SK-N-SH (cell line): Measurements from ENCODE around the gene SNX15. TPM values are rescaled to one million over a fixed set of nuclear protein-coding genes. Genes with fewer than 3 reads are reported as not detected.

Experiments used
- CTCF ChIA-PET: fragments of 300-600, 350-600 bp; formaldehyde crosslinking; extraction: SDS; loops from one replicate; lab custom pipeline; 2021; lab: Yijun Ruan, JAX
- POLR2A ChIA-PET: fragments of 350-600 bp; sonication (Branson Sonifier 250); formaldehyde crosslinking; extraction: SDS; loops from one replicate; lab custom pipeline; 2020; ENCODE audit warnings: antibody characterized with exemption, inconsistent platforms; lab: Yijun Ruan, JAX
- DNase-seq: peaks from one replicate; pipeline ENCODE4 v3.0.0; 2012
- H2AFZ ChIP-seq: fragments of 200-600 bp; sonication (generic); 2 replicates; pipeline ENCODE4 v1.8.1; 2016; ENCODE audit warnings: antibody characterized with exemption, mild to moderate bottlenecking, low read depth
- H3F3A ChIP-seq: fragments of 200-600 bp; sonication (generic); replicated peaks from 2 replicates; pipeline ENCODE3; 2016; ENCODE audit warnings: antibody characterized with exemption, mild to moderate bottlenecking; ENCODE audit not compliant: insufficient read depth
- H3K27ac ChIP-seq, 2 experiments: fragments of 200-500 bp in 1 of 2; fragments of 200-600 bp in 1 of 2; sonication (Bioruptor generic) in 1 of 2; sonication (generic), shearing (Covaris generic) in 1 of 2; 2 replicates each; pipeline versions ENCODE4 v1.5.1 to v1.6.1; 2014 to 2016; ENCODE audit warnings: low read depth in 2 of 2, inconsistent platforms in 1 of 2, low read length in 1 of 2, mild to moderate bottlenecking in 1 of 2, mixed read lengths in 1 of 2
- H3K27me3 ChIP-seq: fragments of 200-600 bp; sonication (generic), shearing (Covaris generic); 2 replicates; pipeline ENCODE4 v1.6.1; 2016; ENCODE audit warnings: mixed run types; ENCODE audit not compliant: insufficient read depth
- H3K36me3 ChIP-seq, 2 experiments: fragments of 200-500 bp in 1 of 2; fragments of 200-600 bp in 1 of 2; sonication (Bioruptor generic) in 1 of 2; sonication (generic) in 1 of 2; replicated peaks in 1 of 2; 2 replicates each; pipeline versions ENCODE3 to v1.5.1; 2014 to 2016; ENCODE audit warnings: low read length in 1 of 2, mild to moderate bottlenecking in 1 of 2; ENCODE audit not compliant: insufficient read depth in 2 of 2, control insufficient read depth in 1 of 2
- H3K4me1 ChIP-seq, 2 experiments: fragments of 200-500 bp in 1 of 2; fragments of 200-600 bp in 1 of 2; sonication (Bioruptor generic) in 1 of 2; sonication (generic), shearing (Covaris generic) in 1 of 2; 2 replicates each; pipeline versions ENCODE4 v1.5.1 to v1.6.1; 2014 to 2016; ENCODE audit warnings: low read depth in 1 of 2, low read length in 1 of 2, mixed run types in 1 of 2; ENCODE audit not compliant: insufficient read depth in 2 of 2, control insufficient read depth in 1 of 2
- H3K4me2 ChIP-seq: fragments of 200-600 bp; sonication (generic), shearing (Covaris generic); 2 replicates; pipeline ENCODE4 v1.6.1; 2017; ENCODE audit warnings: mixed run types
- H3K4me3 ChIP-seq, 2 experiments: fragments of 200-500 bp in 1 of 2; fragments of 200-600 bp in 1 of 2; sonication (Bioruptor generic) in 1 of 2; sonication (generic), shearing (Covaris generic) in 1 of 2; 2 replicates each; pipeline versions ENCODE4 v1.5.1 to v1.8.1; 2014 to 2016; ENCODE audit warnings: low read depth in 2 of 2, inconsistent platforms in 1 of 2, low read length in 1 of 2, mild to moderate bottlenecking in 1 of 2, mixed read lengths in 1 of 2, moderate library complexity in 1 of 2
- H3K79me2 ChIP-seq: fragments of 200-600 bp; sonication (generic); 2 replicates; pipeline ENCODE4 v1.8.1; 2017; ENCODE audit warnings: mild to moderate bottlenecking; ENCODE audit not compliant: insufficient read depth
- H3K9ac ChIP-seq: fragments of 200-600 bp; sonication (generic); 2 replicates; pipeline ENCODE4 v1.6.1; 2017; ENCODE audit warnings: mixed run types
- H3K9me2 ChIP-seq: fragments of 200-600 bp; sonication (generic); 2 replicates; pipeline ENCODE4 v1.6.1; 2017; ENCODE audit warnings: mixed run types
- H3K9me3 ChIP-seq: fragments of 200-600 bp; sonication (generic); 2 replicates; pipeline ENCODE4 v1.6.1; 2017; ENCODE audit warnings: mixed run types, mild to moderate bottlenecking, moderate library complexity
- H4K20me1 ChIP-seq: fragments of 200-600 bp; sonication (generic); 2 replicates; pipeline ENCODE4 v1.6.1; 2017; ENCODE audit warnings: mild to moderate bottlenecking, mixed run types; ENCODE audit not compliant: insufficient read depth
- CHD2 ChIP-seq: fragments of 150-350 bp; IDR thresholded peaks from 2 replicates; pipeline ENCODE4 v1.6.1; 2018; ENCODE audit warnings: low read length; ENCODE audit not compliant: partially characterized antibody
- CTCF ChIP-seq: fragments of 200-600 bp; sonication (generic); IDR thresholded peaks from 2 replicates; pipeline ENCODE4 v1.6.1; 2017; ENCODE audit warnings: antibody characterized with exemption, mild to moderate bottlenecking, moderate library complexity
- ELF1 ChIP-seq: IDR thresholded peaks from 2 replicates; pipeline ENCODE4 v1.4.0; 2012
- FOSL2 ChIP-seq: IDR thresholded peaks from 2 replicates; pipeline ENCODE4 v1.4.0; 2012; ENCODE audit warnings: low read depth, mild to moderate bottlenecking, moderate library complexity, borderline replicate concordance
- FOXM1 ChIP-seq: IDR thresholded peaks from 2 replicates; pipeline ENCODE4 v1.4.0; 2012; ENCODE audit warnings: low read depth, mild to moderate bottlenecking
- GABPA ChIP-seq: IDR thresholded peaks from 2 replicates; pipeline ENCODE4 v1.4.0; 2012; ENCODE audit warnings: low read depth, mild to moderate bottlenecking
- NFIC ChIP-seq: IDR thresholded peaks from 2 replicates; pipeline ENCODE4 v1.4.0; 2012; ENCODE audit warnings: borderline replicate concordance
- PBX3 ChIP-seq: IDR thresholded peaks from 2 replicates; pipeline ENCODE4; 2012
- POLR2AphosphoS5 ChIP-seq: IDR thresholded peaks from 2 replicates; pipeline ENCODE4 v1.6.1; 2012; ENCODE audit warnings: low read depth, low read length
- RAD21 ChIP-seq: IDR thresholded peaks from 2 replicates; pipeline ENCODE4 v1.6.1; 2012; ENCODE audit warnings: mild to moderate bottlenecking, low read length
- RCOR1 ChIP-seq: fragments of 150-350 bp; IDR thresholded peaks from 2 replicates; pipeline ENCODE4 v1.6.1; 2017; ENCODE audit warnings: antibody characterized with exemption, low read length
- REST ChIP-seq: IDR thresholded peaks from 2 replicates; pipeline ENCODE4 v1.6.1; 2012; ENCODE audit warnings: mild to moderate bottlenecking, low read depth, low read length, moderate library complexity
- SMC3 ChIP-seq: IDR thresholded peaks from 2 replicates; pipeline ENCODE4 v1.6.1; 2012; ENCODE audit warnings: low read depth, low read length, improper control_type of control experiment
- TAF1 ChIP-seq: IDR thresholded peaks from 2 replicates; pipeline ENCODE4 v1.6.1; 2012; ENCODE audit warnings: low read depth, mild to moderate bottlenecking, low read length, moderate library complexity, borderline replicate concordance
- TCF12 ChIP-seq: IDR thresholded peaks from 2 replicates; pipeline ENCODE4 v1.4.0; 2012
- TEAD4 ChIP-seq: IDR thresholded peaks from 2 replicates; pipeline ENCODE4 v1.4.0; 2012; ENCODE audit warnings: mild to moderate bottlenecking, borderline replicate concordance; ENCODE audit not compliant: insufficient read depth
- WGBS: methylation state at CpG from one replicate; pipeline ENCODE4 v1.1.6; 2017; ENCODE audit warnings: low lambda C conversion rate; 5-methylcytosine and 5-hydroxymethylcytosine counted together
- polyA plus RNA-seq, 3 experiments: library from polyadenylated mRNA; depleted of rRNA; stranded (reverse); fragments of >200 nt; gene quantifications; 2 replicates each; pipeline ENCODE4 v1.2.3, GENCODE V29; 2012
- TF ChIP-seq, protein P1 (sequence below): IDR thresholded peaks from 2 replicates; pipeline ENCODE4 v1.4.0; 2012; ENCODE audit warnings: low read depth

Gene SNX15
- polyA plus RNA-seq, 1 of the 3 experiments (the other 2 are of a cell fraction): 17.2 TPM

DNA sequence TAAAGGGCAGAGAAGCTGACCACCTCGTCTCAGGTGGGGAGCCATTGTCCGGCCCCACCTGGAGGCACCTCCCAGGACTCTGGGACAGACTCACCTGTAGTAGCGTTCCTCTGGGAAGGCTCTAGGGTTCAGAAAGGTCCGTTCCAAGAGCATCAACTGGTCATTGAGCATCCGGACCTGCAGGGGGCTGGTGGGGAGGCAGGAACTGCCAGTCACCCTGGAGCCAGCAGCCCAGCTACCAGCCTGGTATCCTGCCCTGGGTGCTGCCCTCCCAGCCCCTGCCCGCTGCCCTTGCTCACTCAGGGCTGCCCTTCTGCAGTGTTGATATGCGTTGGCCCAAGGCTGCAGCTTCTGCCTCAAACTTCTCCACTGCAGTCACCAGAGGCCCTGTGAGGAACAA lies 18.5 kb downstream of the SNX15 start (continued):
- TF ChIP-seq GABPA (no peak), TAF1 (no peak), TEAD4 (no peak)

GRCh38 chr11:65047581-65048422 lies 20.6 kb downstream of the SNX15 start:
- peaks cover 16% of the 10 kb centered on the region for H3K79me2 ChIP-seq
- H3K27ac ChIP-seq: no peak overlapping the region
- peaks cover 0 to 1% of the 10 kb centered on the region in 2 experiments; a peak in 2 of 4 replicates for H3K4me1 ChIP-seq
- CTCF ChIA-PET: interaction anchor here (3.0 kb wide), 1 partner anchor 34 kb away, joined by 8 read pairs; the partner anchor contains the start of gene ARL2
- no peaks in the 10 kb centered on the region for H3F3A ChIP-seq
- H3K4me2 ChIP-seq: no peak overlapping the region
- WGBS: 98% methylated on average over 46 of the region's 56 CpGs
- no peak overlapping the region for H3K4me3 ChIP-seq
- H2AFZ ChIP-seq: no peak overlapping the region
- H4K20me1 ChIP-seq: no peaks in the 10 kb centered on the region
- no peak for DNase-seq
- H3K9me2 ChIP-seq: no peaks in the 10 kb centered on the region
- no peaks in the 10 kb centered on the region for H3K27me3 ChIP-seq
- H3K9ac ChIP-seq: no peak overlapping the region
- TF ChIP-seq POLR2AphosphoS5 (no peak), ELF1 (no peak), SMC3 (no peak), FOSL2 (no peak), CTCF (no peak), TAF1 (no peak), NFIC (no peak), REST (no peak), CHD2 (no peak), GABPA (no peak), RCOR1 (no peak), FOXM1 (no peak), RAD21 (no peak), TCF12 (no peak), PBX3 (no peak)
- TF ChIP-seq, protein P1, sequence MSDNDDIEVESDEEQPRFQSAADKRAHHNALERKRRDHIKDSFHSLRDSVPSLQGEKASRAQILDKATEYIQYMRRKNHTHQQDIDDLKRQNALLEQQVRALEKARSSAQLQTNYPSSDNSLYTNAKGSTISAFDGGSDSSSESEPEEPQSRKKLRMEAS: no peak
- POLR2A ChIA-PET: no interaction called here
- H3K36me3 ChIP-seq: peaks cover 8 to 13% of the 10 kb centered on the region in 2 experiments
- no peaks in the 10 kb centered on the region for H3K9me3 ChIP-seq
